ENCODE measurements around the gene NMD3. TPM values are rescaled to one million over a fixed set of nuclear protein-coding genes. Genes with fewer than 3 reads are reported as not detected.

NMD3 gene
- total RNA-seq, 1 experiment from 2014 or later, result 62.9 TPM

- peak; percentile 12 for DNase-seq (ENCODE audit: low read depth, low spot score)
- in situ Hi-C loops (cut with HindIII; ENCODE audit: low pct_unique_long_range_greater_than_20kb, low sequenced_read_pairs), result no loop called here
Observed at GRCh38 chr3:161221806-161222600, 892 bp downstream of the NMD3 start.

- DNase-seq (ENCODE audit: low read depth, low spot score), result no peak
- in situ Hi-C loops (cut with HindIII; ENCODE audit: low pct_unique_long_range_greater_than_20kb, low sequenced_read_pairs), result no loop called here
Observed at GRCh38 chr3:161222662-161223061, 1.6 kb downstream of the NMD3 start.

- in situ Hi-C loops (cut with HindIII; ENCODE audit: low pct_unique_long_range_greater_than_20kb, low sequenced_read_pairs), result no loop called here
- no peak for DNase-seq (ENCODE audit: low read depth, low spot score)
Observed at GRCh38 chr3:161224786-161225185, 3.7 kb downstream of the NMD3 start.

GRCh38 chr3:161230621-161231171 is 9.6 kb downstream of the NMD3 start:
- in situ Hi-C loops (cut with HindIII; ENCODE audit: low pct_unique_long_range_greater_than_20kb, low sequenced_read_pairs), result no loop called here
- no peak for DNase-seq (ENCODE audit: low read depth, low spot score)

- DNase-seq (ENCODE audit: low read depth, low spot score), result no peak
- in situ Hi-C loops (cut with HindIII; ENCODE audit: low pct_unique_long_range_greater_than_20kb, low sequenced_read_pairs), result no loop called here
Observed at GRCh38 chr3:161231861-161232260, 10.8 kb downstream of the NMD3 start.

- in situ Hi-C loops (cut with HindIII; ENCODE audit: low pct_unique_long_range_greater_than_20kb, low sequenced_read_pairs), result no loop called here
- no peak for DNase-seq (ENCODE audit: low read depth, low spot score)
Observed at GRCh38 chr3:161233557-161233956, 12.4 kb downstream of the NMD3 start.

GRCh38 chr3:161236240-161236639 is 15.1 kb downstream of the NMD3 start:
- no peak for DNase-seq (ENCODE audit: low read depth, low spot score)
- in situ Hi-C loops (cut with HindIII; ENCODE audit: low pct_unique_long_range_greater_than_20kb, low sequenced_read_pairs), result no loop called here

GRCh38 chr3:161239700-161240099 is 18.6 kb downstream of the NMD3 start:
- no peak for DNase-seq (ENCODE audit: low read depth, low spot score)
- in situ Hi-C loops (cut with HindIII; ENCODE audit: low pct_unique_long_range_greater_than_20kb, low sequenced_read_pairs), result no loop called here

GRCh38 chr3:161244538-161244937 is 23.4 kb downstream of the NMD3 start:
- no peak for DNase-seq (ENCODE audit: low read depth, low spot score)
- in situ Hi-C loops (cut with HindIII; ENCODE audit: low pct_unique_long_range_greater_than_20kb, low sequenced_read_pairs), result no loop called here

- no peak for DNase-seq (ENCODE audit: low read depth, low spot score)
- in situ Hi-C loops (cut with HindIII; ENCODE audit: low pct_unique_long_range_greater_than_20kb, low sequenced_read_pairs), result no loop called here
Observed at GRCh38 chr3:161247049-161247448, 25.9 kb downstream of the NMD3 start.

- in situ Hi-C loops (cut with HindIII; ENCODE audit: low pct_unique_long_range_greater_than_20kb, low sequenced_read_pairs), result no loop called here
- DNase-seq (ENCODE audit: low read depth, low spot score), result no peak
Observed at GRCh38 chr3:161250116-161250515, 29.0 kb downstream of the NMD3 start.

GRCh38 chr3:161251716-161252115 is 30.6 kb downstream of the NMD3 start:
- no peak for DNase-seq (ENCODE audit: low read depth, low spot score)
- in situ Hi-C loops (cut with HindIII; ENCODE audit: low pct_unique_long_range_greater_than_20kb, low sequenced_read_pairs), result no loop called here

GRCh38 chr3:161252143-161252542 is 31.0 kb downstream of the NMD3 start:
- no peak for DNase-seq (ENCODE audit: low read depth, low spot score)
- in situ Hi-C loops (cut with HindIII; ENCODE audit: low pct_unique_long_range_greater_than_20kb, low sequenced_read_pairs), result no loop called here

- in situ Hi-C loops (cut with HindIII; ENCODE audit: low pct_unique_long_range_greater_than_20kb, low sequenced_read_pairs), result no loop called here
- DNase-seq (ENCODE audit: low read depth, low spot score), result no peak
Observed at GRCh38 chr3:161253711-161254110, 32.6 kb downstream of the NMD3 start.

- DNase-seq (ENCODE audit: low read depth, low spot score), result no peak
Observed at GRCh38 chr3:161254861-161255260, 33.8 kb downstream of the NMD3 start.

GRCh38 chr3:161263057-161263456 is 41.9 kb downstream of the NMD3 start:
- no peak for DNase-seq (ENCODE audit: low read depth, low spot score)
- in situ Hi-C loops (cut with HindIII; ENCODE audit: low pct_unique_long_range_greater_than_20kb, low sequenced_read_pairs), result no loop called here

More at GRCh38 chr3:161254861-161255260, 33.8 kb downstream of the NMD3 start:
- in situ Hi-C loops (cut with HindIII; ENCODE audit: low pct_unique_long_range_greater_than_20kb, low sequenced_read_pairs), result no loop called here

GRCh38 chr3:161264852-161265251 is 43.7 kb downstream of the NMD3 start:
- in situ Hi-C loops (cut with HindIII; ENCODE audit: low pct_unique_long_range_greater_than_20kb, low sequenced_read_pairs), result no loop called here
- no peak for DNase-seq (ENCODE audit: low read depth, low spot score)

GRCh38 chr3:161265916-161266571 is 44.9 kb downstream of the NMD3 start:
- no peak for DNase-seq (ENCODE audit: low read depth, low spot score)
- in situ Hi-C loops (cut with HindIII; ENCODE audit: low pct_unique_long_range_greater_than_20kb, low sequenced_read_pairs), result no loop called here

- peak; percentile 5 for DNase-seq (ENCODE audit: low read depth, low spot score)
- in situ Hi-C loops (cut with HindIII; ENCODE audit: low pct_unique_long_range_greater_than_20kb, low sequenced_read_pairs), result no loop called here
Observed at GRCh38 chr3:161266731-161267150, 45.6 kb downstream of the NMD3 start.

All from SK-MEL-5 (cell line).